ENCODE measurements around the gene FXN. TPM values are rescaled to one million over a fixed set of nuclear protein-coding genes. Genes with fewer than 3 reads are reported as not detected.

FXN gene
- polyA plus RNA-seq, 1 of the 3 experiments (the other 2 are of a cell fraction), result 15.7 TPM

- H3K4me2 ChIP-seq, result peak overlapping the region; percentile 17; the same call in 1 of the 2 replicates
- no peak overlapping the region for H3K9ac ChIP-seq
- no peak overlapping the region for H3K4me3 ChIP-seq (ENCODE audit: low read depth in 2 of 2, low read length in 1 of 2)
- H3F3A ChIP-seq (replicated peaks; ENCODE audit: insufficient read depth), result peaks cover 12% of the 10 kb centered on the region
- ChIA-PET POLR2A (no interaction called here), CTCF (interaction anchor here (1.2 kb wide), 2 partner anchors 48 to 91 kb away, joined by 3 to 7 read pairs; no protein-coding TSS in a partner anchor)
- H3K27ac ChIP-seq (ENCODE audit: low read depth in 2 of 2, low read length in 1 of 2), result peak overlapping the region in 1 of 2 experiments; percentile 80; a peak in 1 of 4 replicates
- no peaks in the 10 kb centered on the region for H3K9me3 ChIP-seq
- peaks cover 8 to 21% of the 10 kb centered on the region in 2 experiments; a peak in 2 of 4 replicates for H3K4me1 ChIP-seq (ENCODE audit: control insufficient read depth in 1 of 2, insufficient read depth in 2 of 2, low read depth in 1 of 2, low read length in 1 of 2)
- H3K9me2 ChIP-seq, result no peaks in the 10 kb centered on the region
- H3K27me3 ChIP-seq (ENCODE audit: insufficient read depth), result no peaks in the 10 kb centered on the region
- peak; percentile 42; the same call in 1 of the 2 replicates for TF ChIP-seq MEF2A (IDR thresholded peaks at IDR 0.05; ENCODE audit: borderline replicate concordance, low read depth)
- TF ChIP-seq EZH2phosphoT487 (IDR thresholded peaks at IDR 0.05; ENCODE audit: borderline replicate concordance, low read depth), result no peak
- peak; percentile 90 to 97 for TF ChIP-seq EP300 (IDR thresholded peaks at IDR 0.05; ENCODE audit: borderline replicate concordance in 1 of 2, low read depth in 1 of 2, low read length in 1 of 2)
- TF ChIP-seq CHD2 (IDR thresholded peaks at IDR 0.05; ENCODE audit: low read length, partially characterized antibody), result peak; percentile 62
- TF ChIP-seq, protein P1, sequence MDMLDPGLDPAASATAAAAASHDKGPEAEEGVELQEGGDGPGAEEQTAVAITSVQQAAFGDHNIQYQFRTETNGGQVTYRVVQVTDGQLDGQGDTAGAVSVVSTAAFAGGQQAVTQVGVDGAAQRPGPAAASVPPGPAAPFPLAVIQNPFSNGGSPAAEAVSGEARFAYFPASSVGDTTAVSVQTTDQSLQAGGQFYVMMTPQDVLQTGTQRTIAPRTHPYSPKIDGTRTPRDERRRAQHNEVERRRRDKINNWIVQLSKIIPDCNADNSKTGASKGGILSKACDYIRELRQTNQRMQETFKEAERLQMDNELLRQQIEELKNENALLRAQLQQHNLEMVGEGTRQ (IDR thresholded peaks at IDR 0.05; ENCODE audit: borderline replicate concordance, low read depth, low read length), result no peak
- peak; percentile 98 for TF ChIP-seq PBX3 (IDR thresholded peaks at IDR 0.05)
- peak; percentile 33; the same call in 1 of the 2 replicates for TF ChIP-seq MXI1 (IDR thresholded peaks at IDR 0.05; ENCODE audit: low read depth, low read length)
- TF ChIP-seq POLR2AphosphoS5 (IDR thresholded peaks at IDR 0.05; ENCODE audit: low read depth, low read length), result peak; percentile 83
- no peak for TF ChIP-seq SMC3 (IDR thresholded peaks at IDR 0.05; ENCODE audit: low read depth, low read length)
- peak; percentile 98 for TF ChIP-seq TCF12 (IDR thresholded peaks at IDR 0.05)
- TF ChIP-seq, protein P2, sequence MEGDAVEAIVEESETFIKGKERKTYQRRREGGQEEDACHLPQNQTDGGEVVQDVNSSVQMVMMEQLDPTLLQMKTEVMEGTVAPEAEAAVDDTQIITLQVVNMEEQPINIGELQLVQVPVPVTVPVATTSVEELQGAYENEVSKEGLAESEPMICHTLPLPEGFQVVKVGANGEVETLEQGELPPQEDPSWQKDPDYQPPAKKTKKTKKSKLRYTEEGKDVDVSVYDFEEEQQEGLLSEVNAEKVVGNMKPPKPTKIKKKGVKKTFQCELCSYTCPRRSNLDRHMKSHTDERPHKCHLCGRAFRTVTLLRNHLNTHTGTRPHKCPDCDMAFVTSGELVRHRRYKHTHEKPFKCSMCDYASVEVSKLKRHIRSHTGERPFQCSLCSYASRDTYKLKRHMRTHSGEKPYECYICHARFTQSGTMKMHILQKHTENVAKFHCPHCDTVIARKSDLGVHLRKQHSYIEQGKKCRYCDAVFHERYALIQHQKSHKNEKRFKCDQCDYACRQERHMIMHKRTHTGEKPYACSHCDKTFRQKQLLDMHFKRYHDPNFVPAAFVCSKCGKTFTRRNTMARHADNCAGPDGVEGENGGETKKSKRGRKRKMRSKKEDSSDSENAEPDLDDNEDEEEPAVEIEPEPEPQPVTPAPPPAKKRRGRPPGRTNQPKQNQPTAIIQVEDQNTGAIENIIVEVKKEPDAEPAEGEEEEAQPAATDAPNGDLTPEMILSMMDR (IDR thresholded peaks at IDR 0.05), result no peak
- peak; percentile 59 for TF ChIP-seq GATA2 (CRISPR knock-in tag; IDR thresholded peaks at IDR 0.05)
- TF ChIP-seq NFIC (IDR thresholded peaks at IDR 0.05; ENCODE audit: borderline replicate concordance), result peak; percentile 72
- peak; percentile 91 for TF ChIP-seq TEAD4 (IDR thresholded peaks at IDR 0.05; ENCODE audit: borderline replicate concordance, insufficient read depth)
- TF ChIP-seq FOSL2 (IDR thresholded peaks at IDR 0.05; ENCODE audit: borderline replicate concordance, low read depth), result peak; percentile 34; the same call in 1 of the 2 replicates
- 0 out of 2 replicates have a peak, but pooled peaks have one; percentile 39 for TF ChIP-seq RXRA (IDR thresholded peaks at IDR 0.05; ENCODE audit: borderline replicate concordance, low read depth)
- 0 out of 2 replicates have a peak, but pooled peaks have one; percentile 39 for TF ChIP-seq SIN3A (IDR thresholded peaks at IDR 0.05; ENCODE audit: borderline replicate concordance, low read depth, low read length)
- TF ChIP-seq TAF1 (IDR thresholded peaks at IDR 0.05; ENCODE audit: borderline replicate concordance, low read depth, low read length), result no peak
- peak; percentile 81 for TF ChIP-seq RCOR1 (IDR thresholded peaks at IDR 0.05; ENCODE audit: low read length)
- TF ChIP-seq ZBTB33 (IDR thresholded peaks at IDR 0.05; ENCODE audit: borderline replicate concordance, low read depth), result peak; percentile 75
- peak; percentile 63; the same call in 1 of the 2 replicates for TF ChIP-seq FOXM1 (IDR thresholded peaks at IDR 0.05; ENCODE audit: low read depth)
- TF ChIP-seq, protein P3, sequence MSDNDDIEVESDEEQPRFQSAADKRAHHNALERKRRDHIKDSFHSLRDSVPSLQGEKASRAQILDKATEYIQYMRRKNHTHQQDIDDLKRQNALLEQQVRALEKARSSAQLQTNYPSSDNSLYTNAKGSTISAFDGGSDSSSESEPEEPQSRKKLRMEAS (IDR thresholded peaks at IDR 0.05; ENCODE audit: low read depth), result no peak
- peak; percentile 65 for TF ChIP-seq JUND (IDR thresholded peaks at IDR 0.05)
- TF ChIP-seq FOXJ3 (CRISPR knock-in tag; IDR thresholded peaks at IDR 0.05), result no peak
- no peak for TF ChIP-seq YY1 (IDR thresholded peaks at IDR 0.05; ENCODE audit: low read depth)
- TF ChIP-seq RAD21 (IDR thresholded peaks at IDR 0.05; ENCODE audit: low read length), result peak; percentile 18
- no peaks in the 10 kb centered on the region for H3K36me3 ChIP-seq (replicated peaks in 1 of 2; ENCODE audit: control insufficient read depth in 1 of 2, insufficient read depth in 2 of 2, low read length in 1 of 2)
- 20% methylated on average over 8 of the region's 8 CpGs for WGBS (ENCODE audit: low lambda C conversion rate)
- H3K79me2 ChIP-seq (ENCODE audit: insufficient read depth), result no peaks in the 10 kb centered on the region
- DNase-seq, result peak; percentile 66
- H4K20me1 ChIP-seq (ENCODE audit: insufficient read depth), result no peaks in the 10 kb centered on the region
- H2AFZ ChIP-seq (ENCODE audit: low read depth), result no peak overlapping the region
Observed at GRCh38 chr9:69145144-69145715, 109.7 kb downstream of the FXN start.
